Peyer's patch (tissue), 4 donors: ENCODE data around the gene PRKAR1B. TPM values are rescaled to one million over a fixed set of nuclear protein-coding genes. Genes with fewer than 3 reads are reported as not detected.

Source experiments
- DNase-seq, 3 donors: peaks; one replicate each; pipeline ENCODE4 v3.0.0-alpha.2; 2017 to 2019
- H3K27ac ChIP-seq, 4 donors: fragments of 200-600 bp; sonication (generic); one replicate each; pipeline ENCODE4 v1.5.1; 2016 to 2019
- H3K27me3 ChIP-seq, 2 donors: fragments of 200-600 bp; sonication (generic); one replicate each; pipeline ENCODE4 v1.5.1; 2019
- H3K36me3 ChIP-seq, 3 donors: fragments of 200-600 bp; sonication (generic); one replicate each; pipeline ENCODE4 v1.5.1; 2016 to 2019
- H3K4me1 ChIP-seq, 4 donors: fragments of 200-600 bp; sonication (generic); one replicate each; pipeline ENCODE4 v1.5.1; 2016 to 2019
- H3K4me3 ChIP-seq, 4 donors: fragments of 200-600 bp; sonication (generic); 1 replicate in 3 of 4; 2 replicates in 1 of 4; pipeline ENCODE4 v1.5.1; 2016 to 2019; ENCODE audit warnings: mild to moderate bottlenecking in 1 of 4
- H3K9me3 ChIP-seq, 4 donors: fragments of 200-600 bp; sonication (generic); one replicate each; pipeline ENCODE4 v1.5.1; 2016 to 2019; ENCODE audit warnings: mild to moderate bottlenecking in 1 of 4
- CTCF ChIP-seq, 6 experiments: fragments of 450-650 bp in 4 of 6; fragments of 200-600 bp in 2 of 6; sonication (generic) in 1 of 6; IDR thresholded peaks; one replicate each; pipeline ENCODE4 v1.5.1; 2017 to 2019; ENCODE audit warnings: antibody characterized with exemption in 6 of 6, mild to moderate bottlenecking in 3 of 6, moderate library complexity in 1 of 6
- POLR2A ChIP-seq, 2 donors: fragments of 450-650 bp; IDR thresholded peaks; one replicate each; pipeline ENCODE4 v1.5.1; 2017; ENCODE audit warnings: antibody characterized with exemption in 2 of 2, mild to moderate bottlenecking in 2 of 2, moderate library complexity in 2 of 2
- total RNA-seq, 4 donors: library from RNA; depleted of rRNA; stranded (reverse); fragments of >200 nt; gene quantifications; one replicate each; pipeline ENCODE4 v1.1.0, GENCODE V29; 2016

Gene PRKAR1B
- total RNA-seq, 4 donors from 2014 or later, result 13.0 to 42.9 (median 17.0) TPM

- TF ChIP-seq POLR2A (IDR thresholded peaks at IDR 0.05) (no peak), CTCF (IDR thresholded peaks at IDR 0.05) (no peak)
- peaks cover 0 to 14% (median 0%) of the 10 kb centered on the region in 4 donors for H3K4me1 ChIP-seq
- peak in 1 of 3 donors; percentile 33 for DNase-seq
- H3K9me3 ChIP-seq, result no peaks in the 10 kb centered on the region
- H3K27ac ChIP-seq, result no peak overlapping the region
- H3K27me3 ChIP-seq, result no peaks in the 10 kb centered on the region
- H3K4me3 ChIP-seq, result no peak overlapping the region
- no peaks in the 10 kb centered on the region for H3K36me3 ChIP-seq
Measured at GRCh38 chr7:670501-671390, 56.3 kb downstream of the PRKAR1B start.

GRCh38 chr7:668958-669357, 58.1 kb downstream of the PRKAR1B start:
- TF ChIP-seq CTCF (IDR thresholded peaks at IDR 0.05) (no peak), POLR2A (IDR thresholded peaks at IDR 0.05) (no peak)
- H3K9me3 ChIP-seq, result no peaks in the 10 kb centered on the region
- DNase-seq, result peak in 1 of 3 donors; percentile 4
- H3K27me3 ChIP-seq, result no peaks in the 10 kb centered on the region
- peak overlapping the region in 3 of 4 donors; percentile 10 to 66 (median 59) for H3K27ac ChIP-seq
- H3K4me3 ChIP-seq, result no peak overlapping the region
- peaks cover 0 to 27% (median 0%) of the 10 kb centered on the region in 4 donors for H3K4me1 ChIP-seq
- H3K36me3 ChIP-seq, result no peaks in the 10 kb centered on the region

- Histone ChIP-seq H3K4me1 (peaks cover 0 to 32% (median 0%) of the 10 kb centered on the region in 4 donors), H3K27ac (peak overlapping the region in 3 of 4 donors; percentile 10 to 66 (median 59)), H3K27me3 (no peaks in the 10 kb centered on the region), H3K4me3 (no peak overlapping the region), H3K9me3 (no peaks in the 10 kb centered on the region), H3K36me3 (no peaks in the 10 kb centered on the region)
- TF ChIP-seq POLR2A (IDR thresholded peaks at IDR 0.05) (no peak), CTCF (IDR thresholded peaks at IDR 0.05) (no peak)
- peak in 1 of 3 donors; percentile 30 for DNase-seq
Measured at GRCh38 chr7:668139-668931, 58.7 kb downstream of the PRKAR1B start.

GRCh38 chr7:666454-667292, 60.4 kb downstream of the PRKAR1B start:
- Histone ChIP-seq H3K27ac (peak overlapping the region in 1 of 4 donors; percentile 80), H3K27me3 (no peaks in the 10 kb centered on the region), H3K36me3 (no peaks in the 10 kb centered on the region), H3K4me3 (no peak overlapping the region), H3K9me3 (no peaks in the 10 kb centered on the region), H3K4me1 (peaks cover 0 to 32% (median 0%) of the 10 kb centered on the region in 4 donors)
- TF ChIP-seq POLR2A (IDR thresholded peaks at IDR 0.05) (no peak), CTCF (IDR thresholded peaks at IDR 0.05) (no peak)
- DNase-seq, result peak in 1 of 3 donors; percentile 27
